Measurements from ENCODE around the gene TAC3. TPM values are rescaled to one million over a fixed set of nuclear protein-coding genes. Genes with fewer than 3 reads are reported as not detected.

Gene TAC3
- total RNA-seq, 1 donor from 2014 or later, result 0.31 TPM

GRCh38 chr12:57051011-57051410 is 34.7 kb upstream of the TAC3 start:
- H3K27me3 Mint-ChIP-seq (ENCODE audit: low read depth), result peaks cover 49% of the 10 kb centered on the region
- peaks cover 5% of the 10 kb centered on the region for H3K36me3 Mint-ChIP-seq
- no peak overlapping the region for H3K4me3 Mint-ChIP-seq
- no peak for TF ChIP-seq CTCF (IDR thresholded peaks at IDR 0.05; ENCODE audit: unreplicated experiment)
- H3K4me1 Mint-ChIP-seq, result no peaks in the 10 kb centered on the region
- DNase-seq (ENCODE audit: low spot score in 2 of 2, unreplicated experiment in 2 of 2), result no peak
- H3K27ac Mint-ChIP-seq, result no peak overlapping the region
- H3K9me3 Mint-ChIP-seq, result peaks cover 4% of the 10 kb centered on the region

GRCh38 chr12:57049890-57050289 is 33.6 kb upstream of the TAC3 start, which contains the start of gene MYO1A:
MYO1A (minus strand) TSS chr12:57050129; CDS start chr12:57048323, 1,806 bp downstream.
- Mint-ChIP-seq H3K27me3 (ENCODE audit: low read depth) (peaks cover 59% of the 10 kb centered on the region), H3K27ac (no peak within 1 kb of the TSS), H3K9me3 (peaks cover 4% of the 10 kb centered on the region), H3K36me3 (peaks cover 5% of the 10 kb centered on the region), H3K4me3 (no peak within 1 kb of the TSS), H3K4me1 (no peaks in the 10 kb centered on the region)
- no peak for DNase-seq (ENCODE audit: low spot score in 2 of 2, unreplicated experiment in 2 of 2)
- no peak for TF ChIP-seq CTCF (IDR thresholded peaks at IDR 0.05; ENCODE audit: unreplicated experiment)

GRCh38 chr12:57049119-57049446 is 32.8 kb upstream of the TAC3 start:
- H3K27me3 Mint-ChIP-seq (ENCODE audit: low read depth), result peaks cover 60% of the 10 kb centered on the region
- H3K9me3 Mint-ChIP-seq, result peaks cover 3% of the 10 kb centered on the region
- H3K4me1 Mint-ChIP-seq, result no peaks in the 10 kb centered on the region
- no peak for DNase-seq (ENCODE audit: low spot score in 2 of 2, unreplicated experiment in 2 of 2)
- no peak for TF ChIP-seq CTCF (IDR thresholded peaks at IDR 0.05; ENCODE audit: unreplicated experiment)
- H3K27ac Mint-ChIP-seq, result no peak overlapping the region
- no peak overlapping the region for H3K4me3 Mint-ChIP-seq
- H3K36me3 Mint-ChIP-seq, result peaks cover 3% of the 10 kb centered on the region

- Mint-ChIP-seq H3K27ac (no peak overlapping the region), H3K27me3 (ENCODE audit: low read depth) (peaks cover 64% of the 10 kb centered on the region), H3K4me3 (no peak overlapping the region), H3K9me3 (no peaks in the 10 kb centered on the region), H3K4me1 (no peaks in the 10 kb centered on the region), H3K36me3 (no peaks in the 10 kb centered on the region)
- DNase-seq (ENCODE audit: low spot score in 2 of 2, unreplicated experiment in 2 of 2), result no peak
- TF ChIP-seq CTCF (IDR thresholded peaks at IDR 0.05; ENCODE audit: unreplicated experiment), result no peak
Measured at GRCh38 chr12:57048423-57049118, 32.2 kb upstream of the TAC3 start.

- Mint-ChIP-seq H3K4me1 (no peaks in the 10 kb centered on the region), H3K27ac (no peak overlapping the region)
- TF ChIP-seq CTCF (IDR thresholded peaks at IDR 0.05; ENCODE audit: unreplicated experiment), result no peak
Measured at GRCh38 chr12:57047981-57048380, 31.7 kb upstream of the TAC3 start.

More at GRCh38 chr12:57047981-57048380, 31.7 kb upstream of the TAC3 start:
- Mint-ChIP-seq H3K27me3 (ENCODE audit: low read depth) (peaks cover 68% of the 10 kb centered on the region), H3K4me3 (no peak overlapping the region), H3K9me3 (no peaks in the 10 kb centered on the region), H3K36me3 (no peaks in the 10 kb centered on the region)
- no peak for DNase-seq (ENCODE audit: low spot score in 2 of 2, unreplicated experiment in 2 of 2)

Measured in mesothelial cell of epicardium (in vitro differentiated cells).